HEK293T (cell line): ENCODE results near the gene ANO2.

Source experiments
- FOXA1 ChIP-seq: fragments of 450-650 bp; IDR thresholded peaks from 2 replicates; pipeline ENCODE4 v1.6.1; 2016; ENCODE audit warnings: mild to moderate bottlenecking
- FOXK2 ChIP-seq: fragments of 450-650 bp; IDR thresholded peaks from 2 replicates; pipeline ENCODE4 v1.6.1; 2016; ENCODE audit warnings: mild to moderate bottlenecking
- FOXM1 ChIP-seq: fragments of 450-650 bp; IDR thresholded peaks from 2 replicates; pipeline ENCODE4 v1.6.1; 2017; ENCODE audit warnings: mild to moderate bottlenecking, borderline replicate concordance
- NFRKB ChIP-seq: fragments of 450-650 bp; IDR thresholded peaks from 2 replicates; pipeline ENCODE4 v1.6.1; 2016; ENCODE audit warnings: mild to moderate bottlenecking, moderate library complexity
- TARDBP ChIP-seq: fragments of 450-650 bp; IDR thresholded peaks from 2 replicates; pipeline ENCODE4 v1.6.1; 2016
- ZNF384 ChIP-seq: fragments of 450-650 bp; IDR thresholded peaks from 2 replicates; pipeline ENCODE4 v1.6.1; 2016

- no peak for TF ChIP-seq FOXA1
- TF ChIP-seq TARDBP, result no peak
- TF ChIP-seq NFRKB, result no peak
- TF ChIP-seq FOXK2, result no peak
- no peak for TF ChIP-seq FOXM1
- TF ChIP-seq ZNF384, result no peak
Measured at GRCh38 chr12:5976196-5976595, 31.1 kb upstream of the ANO2 start.
